SU-DHL-6 (cell line): ENCODE data around the gene UQCRC1.

Experiments
- CTCF ChIP-seq: fragments of 200-600 bp; sonication (generic); IDR thresholded peaks from one replicate; pipeline ENCODE4 v1.5.1; 2017; ENCODE audit warnings: antibody characterized with exemption, mild to moderate bottlenecking, low read length, moderate library complexity; ENCODE audit not compliant: insufficient read depth, poor library complexity, severe bottlenecking
- EZH2phosphoT487 ChIP-seq: fragments of 200-600 bp; sonication (generic), shearing (Covaris generic); conservative IDR thresholded peaks from 2 replicates; pipeline ENCODE4 v1.6.1; 2018; ENCODE audit warnings: mild to moderate bottlenecking, antibody characterized with exemption, low read length, moderate library complexity, mixed read lengths

DNA sequence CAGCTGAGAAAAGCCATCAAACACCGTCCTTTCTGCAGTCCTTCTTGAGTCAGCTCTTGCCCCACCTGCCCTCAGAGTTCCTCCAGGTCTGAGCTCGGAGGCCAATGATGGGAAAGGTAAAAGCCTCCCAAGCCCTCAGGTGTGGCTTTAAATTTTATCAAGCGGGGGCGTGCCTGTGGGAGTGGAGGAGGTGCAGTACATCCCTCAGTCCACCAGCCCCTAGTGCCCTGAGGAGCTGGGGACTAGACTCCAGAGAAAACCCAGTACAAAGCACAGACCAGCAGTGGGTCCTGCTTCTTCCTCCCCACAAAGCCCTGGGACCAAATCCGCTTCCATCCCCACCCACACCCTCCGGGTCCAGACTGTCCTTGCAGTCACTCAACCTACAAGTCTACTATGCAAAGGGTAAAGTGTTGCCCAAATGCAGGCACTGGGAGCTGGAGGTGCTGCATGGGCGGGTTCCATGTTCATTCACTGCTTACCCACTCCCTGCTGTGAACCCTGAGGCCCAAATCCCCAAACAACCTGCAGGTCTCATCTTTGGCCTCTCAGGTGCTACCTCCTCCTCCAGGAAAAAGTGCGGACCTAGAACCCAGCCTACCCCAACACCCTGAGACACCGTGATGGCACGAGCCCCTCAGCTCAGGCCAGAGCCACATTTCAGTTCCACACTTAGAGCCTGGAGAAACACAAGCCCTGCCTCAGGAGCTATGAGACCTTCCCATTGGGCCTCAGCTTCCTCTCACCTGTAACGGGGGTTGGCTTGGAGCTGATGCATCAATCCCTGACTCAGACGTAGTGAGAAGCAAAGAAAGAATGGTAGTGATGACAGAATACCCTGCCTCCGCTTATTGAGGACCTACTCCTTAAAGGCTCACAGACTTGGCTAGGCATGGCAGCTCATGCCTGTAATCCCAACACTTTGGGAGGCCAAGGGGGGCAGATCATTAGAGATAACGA is 55.3 kb downstream of the UQCRC1 start:
- no peak for TF ChIP-seq CTCF
- TF ChIP-seq EZH2phosphoT487: no peak
